Measurements from ENCODE around the gene IL17REL.

IL17REL gene

GRCh38 chr22:50045211-50046018, 32.9 kb upstream of the IL17REL start:
- DNase-seq = no peak

- DNase-seq = no peak
These were observed 32.0 kb upstream of the IL17REL start for GRCh38 chr22:50044485-50045118.

GRCh38 chr22:50041361-50042065, 28.9 kb upstream of the IL17REL start:
- DNase-seq = no peak

GRCh38 chr22:50040717-50041116, 28.2 kb upstream of the IL17REL start:
- no peak for DNase-seq

GRCh38 chr22:50039669-50040443, 27.3 kb upstream of the IL17REL start:
- no peak for DNase-seq

- DNase-seq = no peak
These were observed 23.6 kb upstream of the IL17REL start for GRCh38 chr22:50035976-50036724.

- no peak for DNase-seq
These were observed 22.7 kb upstream of the IL17REL start for GRCh38 chr22:50035131-50035881.

GRCh38 chr22:50034126-50035081, 21.8 kb upstream of the IL17REL start:
- no peak for DNase-seq

- no peak for DNase-seq
These were observed 20.5 kb upstream of the IL17REL start for GRCh38 chr22:50032941-50033601.

GRCh38 chr22:50032109-50032871, 19.7 kb upstream of the IL17REL start:
- no peak for DNase-seq

GRCh38 chr22:50031189-50032091, 18.9 kb upstream of the IL17REL start:
- no peak for DNase-seq

GRCh38 chr22:50030297-50031188, 18.0 kb upstream of the IL17REL start:
- peak; percentile 75 for DNase-seq

GRCh38 chr22:50027639-50028537, 15.3 kb upstream of the IL17REL start:
- DNase-seq = no peak

- DNase-seq = no peak
These were observed 13.4 kb upstream of the IL17REL start for GRCh38 chr22:50025993-50026392.

- no peak for DNase-seq
These were observed 9.7 kb upstream of the IL17REL start for GRCh38 chr22:50022171-50022819.
